SU-DHL-6 (cell line): ENCODE data around the gene EPHB1.

Experiments used
- H2AFZ ChIP-seq: fragments of 200-600 bp; sonication (generic); 2 replicates; pipeline ENCODE4 v1.6.1; 2014; ENCODE audit warnings: low read depth, mild to moderate bottlenecking, moderate library complexity, mixed read lengths, antibody characterized with exemption, low read length; ENCODE audit not compliant: severe bottlenecking
- H3F3A ChIP-seq: fragments of 200-600 bp; shearing (Covaris generic); 2 replicates; pipeline ENCODE4 v1.6.0; 2016; ENCODE audit warnings: antibody characterized with exemption, mild to moderate bottlenecking; ENCODE audit not compliant: insufficient read depth
- H3K27ac ChIP-seq: fragments of 200-600 bp; sonication (generic); 2 replicates; pipeline ENCODE4 v1.5.1; 2016; ENCODE audit warnings: low read depth, mild to moderate bottlenecking, low read length, moderate library complexity, mixed read lengths
- H3K27me3 ChIP-seq: fragments of 200-600 bp; sonication (generic), shearing (Covaris generic); 2 replicates; pipeline ENCODE4 v1.6.0; 2014; ENCODE audit warnings: mild to moderate bottlenecking, low read length
- H3K36me3 ChIP-seq: fragments of 200-600 bp; sonication (generic); 2 replicates; pipeline ENCODE4 v1.6.1; 2014; ENCODE audit warnings: mild to moderate bottlenecking, low read length, mixed read lengths
- H3K4me2 ChIP-seq: fragments of 300-600, 200-600 bp; shearing (Covaris generic), sonication (generic); 2 replicates; pipeline ENCODE4 v1.6.0; 2014; ENCODE audit warnings: low read length, low read depth, mild to moderate bottlenecking; ENCODE audit not compliant: poor library complexity, severe bottlenecking
- H3K4me3 ChIP-seq: fragments of 200-600 bp; sonication (generic); 2 replicates; pipeline ENCODE4 v1.5.1; 2014; ENCODE audit warnings: antibody characterized with exemption, low read length, mild to moderate bottlenecking, mixed read lengths; ENCODE audit not compliant: insufficient read depth, poor library complexity, severe bottlenecking
- H3K79me2 ChIP-seq: fragments of 200-600 bp; sonication (generic); 2 replicates; pipeline ENCODE4 v1.6.1; 2014; ENCODE audit warnings: mild to moderate bottlenecking, low read length, moderate library complexity; ENCODE audit not compliant: insufficient read depth
- H3K9ac ChIP-seq: fragments of 200-600 bp; sonication (generic); 2 replicates; pipeline ENCODE4 v1.7.0; 2014; ENCODE audit warnings: mild to moderate bottlenecking, low read length
- H3K9me2 ChIP-seq: fragments of 200-600 bp; sonication (generic); replicated peaks from 2 replicates; pipeline ENCODE4 v1.6.1; 2014; ENCODE audit warnings: low read length; ENCODE audit not compliant: insufficient read depth
- H3K9me3 ChIP-seq: fragments of 200-600 bp; sonication (generic); 2 replicates; pipeline ENCODE4 v1.6.1; 2014; ENCODE audit warnings: low read length, mixed read lengths; ENCODE audit not compliant: insufficient read depth
- H4K20me1 ChIP-seq: fragments of 200-600 bp; sonication (generic); 2 replicates; pipeline ENCODE4 v1.6.1; 2014; ENCODE audit warnings: low read depth, mild to moderate bottlenecking, antibody characterized with exemption, low read length, moderate library complexity, mixed read lengths
- CTCF ChIP-seq: fragments of 200-600 bp; sonication (generic); IDR thresholded peaks from one replicate; pipeline ENCODE4 v1.5.1; 2017; ENCODE audit warnings: antibody characterized with exemption, mild to moderate bottlenecking, low read length, moderate library complexity; ENCODE audit not compliant: insufficient read depth, poor library complexity, severe bottlenecking
- EZH2phosphoT487 ChIP-seq: fragments of 200-600 bp; sonication (generic), shearing (Covaris generic); conservative IDR thresholded peaks from 2 replicates; pipeline ENCODE4 v1.6.1; 2018; ENCODE audit warnings: mild to moderate bottlenecking, antibody characterized with exemption, low read length, moderate library complexity, mixed read lengths

The EPHB1 gene

GRCh38 chr3:135007607-135008006 lies 212.5 kb downstream of the EPHB1 start:
- Histone ChIP-seq H3K27me3 (no peaks in the 10 kb centered on the region), H3K4me3 (no peak overlapping the region), H3K9me2 (no peaks in the 10 kb centered on the region), H3K4me2 (no peak overlapping the region), H2AFZ (no peak overlapping the region), H3K9ac (no peak overlapping the region), H3K9me3 (no peaks in the 10 kb centered on the region), H3F3A (no peaks in the 10 kb centered on the region), H3K36me3 (no peaks in the 10 kb centered on the region), H3K27ac (no peak overlapping the region), H4K20me1 (no peaks in the 10 kb centered on the region), H3K79me2 (no peaks in the 10 kb centered on the region)
- TF ChIP-seq CTCF (no peak), EZH2phosphoT487 (no peak)

GRCh38 chr3:135008326-135008725 lies 213.3 kb downstream of the EPHB1 start:
- Histone ChIP-seq H3K36me3 (no peaks in the 10 kb centered on the region), H4K20me1 (no peaks in the 10 kb centered on the region), H3K4me3 (no peak overlapping the region), H3K27me3 (no peaks in the 10 kb centered on the region), H3K9ac (no peak overlapping the region), H3F3A (no peaks in the 10 kb centered on the region), H3K79me2 (no peaks in the 10 kb centered on the region), H3K27ac (no peak overlapping the region), H3K9me2 (no peaks in the 10 kb centered on the region), H3K9me3 (no peaks in the 10 kb centered on the region), H2AFZ (no peak overlapping the region), H3K4me2 (no peak overlapping the region)
- TF ChIP-seq EZH2phosphoT487 (no peak), CTCF (no peak)

- Histone ChIP-seq H3K27me3 (no peaks in the 10 kb centered on the region), H3K9ac (no peak overlapping the region), H3F3A (no peaks in the 10 kb centered on the region), H3K36me3 (no peaks in the 10 kb centered on the region), H3K27ac (no peak overlapping the region), H3K9me3 (no peaks in the 10 kb centered on the region), H3K4me3 (no peak overlapping the region), H3K9me2 (no peaks in the 10 kb centered on the region), H3K4me2 (no peak overlapping the region), H4K20me1 (no peaks in the 10 kb centered on the region), H2AFZ (no peak overlapping the region), H3K79me2 (no peaks in the 10 kb centered on the region)
- TF ChIP-seq EZH2phosphoT487 (no peak), CTCF (no peak)
These were observed 214.0 kb downstream of the EPHB1 start for GRCh38 chr3:135009014-135009413.

GRCh38 chr3:135012101-135012500 lies 217.0 kb downstream of the EPHB1 start:
- H3K36me3 ChIP-seq, result no peaks in the 10 kb centered on the region
- H3K9me2 ChIP-seq, result no peaks in the 10 kb centered on the region
- no peak overlapping the region for H3K9ac ChIP-seq
- no peak overlapping the region for H3K4me3 ChIP-seq
- H4K20me1 ChIP-seq, result no peaks in the 10 kb centered on the region
- no peak overlapping the region for H2AFZ ChIP-seq
- no peaks in the 10 kb centered on the region for H3K79me2 ChIP-seq
- H3K4me2 ChIP-seq, result no peak overlapping the region
- no peaks in the 10 kb centered on the region for H3F3A ChIP-seq
- H3K9me3 ChIP-seq, result no peaks in the 10 kb centered on the region
- no peak overlapping the region for H3K27ac ChIP-seq
- H3K27me3 ChIP-seq, result no peaks in the 10 kb centered on the region
- TF ChIP-seq EZH2phosphoT487 (no peak), CTCF (no peak)
